Activated CD8-positive, alpha-beta memory T cell treated with anti-CD3 and anti-CD28 coated beads, Interleukin-2, amount 50 U/mL, for 1 hour (primary cell): ENCODE data around the gene ATP2B2.

ENCODE experiments used
- DNase-seq: peaks from one replicate; pipeline ENCODE4 v3.0.0-alpha.2; 2020; ENCODE audit errors: extremely low read depth

Gene ATP2B2

DNA sequence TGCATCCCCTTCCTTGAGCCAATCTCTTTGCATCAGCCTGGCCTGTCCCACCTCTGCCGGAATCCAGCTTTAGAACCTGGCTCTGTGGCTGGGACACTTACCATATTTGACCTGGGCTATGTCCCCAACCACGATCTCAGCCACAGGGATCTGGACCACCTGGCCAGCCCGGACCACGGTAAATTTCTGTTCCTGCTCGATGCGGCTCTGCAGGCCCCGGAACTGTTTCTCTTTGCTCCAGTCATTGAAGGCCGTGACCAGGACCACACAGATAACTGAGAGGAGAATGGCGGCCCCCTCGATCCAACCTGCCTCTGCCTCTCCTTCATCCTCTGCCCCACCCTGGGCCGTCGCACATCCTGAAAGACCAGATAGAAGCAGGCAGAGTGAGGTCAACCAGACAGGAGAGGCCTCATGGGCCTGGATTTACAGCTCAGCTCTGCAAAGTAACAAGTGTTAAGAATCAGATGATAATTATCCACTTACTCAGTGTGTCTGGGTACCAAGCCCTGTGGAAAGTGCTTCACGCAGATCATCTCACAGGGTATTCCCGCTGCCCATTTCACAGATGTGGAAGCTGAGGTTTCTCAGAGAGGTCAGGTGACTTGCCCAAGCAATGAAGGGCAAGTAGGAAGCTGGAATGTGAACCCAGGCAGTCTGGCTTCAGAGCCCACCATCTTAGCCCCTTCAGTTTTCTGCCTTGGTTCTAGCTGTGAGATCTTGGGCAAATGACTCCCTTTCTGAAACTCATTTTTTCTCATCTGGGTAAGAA, 103.2 kb downstream of the ATP2B2 start:
- no peak for DNase-seq

DNA sequence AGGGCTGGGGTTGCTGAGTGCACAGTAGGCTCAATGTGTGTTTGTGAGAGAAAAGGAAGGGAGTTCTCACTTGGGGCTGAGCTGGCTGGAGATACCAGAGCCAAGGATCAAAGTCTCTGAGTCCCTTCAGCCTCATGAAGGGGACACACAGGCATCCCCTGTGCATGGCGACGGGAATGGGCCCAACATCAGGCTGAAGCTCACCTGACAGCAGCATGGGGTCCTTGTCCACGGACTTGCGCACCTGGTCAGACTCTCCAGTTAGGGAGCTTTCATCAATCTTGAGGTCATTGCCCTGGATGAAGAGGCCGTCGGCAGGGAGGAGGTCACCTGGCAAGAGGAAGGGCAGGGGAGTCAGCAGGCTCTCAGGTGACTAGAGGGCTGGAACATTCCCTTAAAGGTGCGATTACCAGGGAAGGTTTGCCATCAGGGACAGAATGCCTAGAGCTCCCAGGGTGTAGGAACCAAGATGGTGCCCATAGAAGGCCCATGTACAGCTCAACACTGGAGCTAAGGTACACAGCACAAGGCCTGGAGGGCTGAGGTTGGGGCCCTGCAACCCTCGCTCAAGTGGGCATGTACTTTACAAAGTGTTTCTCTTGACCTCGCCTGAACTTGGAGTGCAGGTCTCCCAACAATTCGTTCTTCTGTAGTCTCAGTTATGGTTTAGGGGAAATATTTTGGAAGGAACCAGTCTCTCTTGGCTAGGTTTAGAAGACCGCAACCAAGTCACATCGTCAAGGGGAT, 104.5 kb downstream of the ATP2B2 start:
- no peak for DNase-seq

DNA sequence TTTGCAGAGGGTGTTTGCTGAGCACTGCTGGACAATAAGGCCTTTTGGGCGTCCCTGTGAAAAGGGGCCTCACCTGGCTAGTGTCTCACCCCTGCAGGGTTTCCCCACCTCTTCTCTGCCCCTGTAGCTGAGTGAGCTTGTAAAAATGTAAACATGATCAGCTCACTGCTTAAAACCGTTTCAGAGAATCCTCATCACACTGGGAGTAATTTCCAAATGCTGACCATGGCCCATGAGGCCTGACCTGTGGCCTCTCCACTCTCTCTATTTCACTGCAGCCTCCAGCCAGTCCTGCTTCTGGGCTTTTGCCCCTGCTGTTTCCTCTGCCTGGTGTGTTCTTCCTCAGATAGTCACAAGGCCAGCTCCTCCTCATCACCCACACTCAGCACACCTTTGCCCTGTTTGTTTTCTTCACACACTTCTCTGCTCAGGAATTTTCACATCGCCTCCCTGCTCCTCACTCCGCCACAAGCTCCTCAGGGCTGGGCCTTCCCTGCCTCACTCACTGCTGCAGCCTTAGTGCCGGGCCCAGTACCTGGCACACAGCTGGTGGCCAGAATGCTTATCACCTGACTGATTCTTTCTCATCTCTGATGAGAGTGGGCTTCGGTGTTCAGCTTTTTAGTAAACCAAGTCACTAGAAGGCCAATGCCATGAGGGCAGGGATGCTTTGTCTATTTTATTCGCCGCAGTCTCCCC, 105.2 kb downstream of the ATP2B2 start:
- DNase-seq, result no peak

DNA sequence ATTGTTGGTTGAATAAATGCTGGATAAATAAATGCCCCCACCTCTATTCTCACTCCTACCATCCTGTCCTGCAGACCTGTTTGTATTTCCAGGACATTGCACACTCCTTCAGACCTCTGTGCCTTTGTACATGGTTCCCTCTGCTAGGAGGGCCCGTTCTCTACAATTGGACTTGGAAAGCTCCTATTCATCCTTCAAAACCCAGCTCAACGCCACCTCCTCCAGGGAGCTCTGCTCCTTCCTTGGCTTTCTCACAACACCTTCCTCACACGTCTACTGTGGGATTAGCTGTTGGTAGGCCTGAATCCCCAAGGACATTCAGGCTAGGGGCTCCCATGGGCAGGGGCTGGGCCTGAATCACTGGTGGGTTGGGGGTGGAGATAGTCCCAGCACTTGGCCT, 105.8 kb downstream of the ATP2B2 start:
- no peak for DNase-seq

DNA sequence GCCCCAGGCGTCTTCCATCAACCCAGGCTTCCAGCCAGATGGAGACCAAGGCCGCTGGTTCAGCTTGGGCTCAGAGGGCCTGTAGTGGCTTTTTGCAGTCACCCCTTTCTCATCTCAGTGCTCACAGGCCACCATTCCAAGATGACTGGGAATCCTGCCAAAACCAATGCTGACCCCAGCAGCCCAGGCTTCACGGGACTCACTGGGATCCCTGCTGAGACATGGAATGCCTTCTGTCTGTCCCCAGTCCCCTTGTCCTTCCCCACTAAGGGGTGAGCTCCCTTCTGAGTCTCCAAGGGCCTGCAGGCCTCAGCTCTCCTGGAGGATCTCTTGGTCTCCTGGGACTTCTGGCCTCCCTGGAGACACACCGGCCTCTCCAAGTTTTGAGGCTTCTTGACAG, 107.0 kb downstream of the ATP2B2 start:
- no peak for DNase-seq

DNA sequence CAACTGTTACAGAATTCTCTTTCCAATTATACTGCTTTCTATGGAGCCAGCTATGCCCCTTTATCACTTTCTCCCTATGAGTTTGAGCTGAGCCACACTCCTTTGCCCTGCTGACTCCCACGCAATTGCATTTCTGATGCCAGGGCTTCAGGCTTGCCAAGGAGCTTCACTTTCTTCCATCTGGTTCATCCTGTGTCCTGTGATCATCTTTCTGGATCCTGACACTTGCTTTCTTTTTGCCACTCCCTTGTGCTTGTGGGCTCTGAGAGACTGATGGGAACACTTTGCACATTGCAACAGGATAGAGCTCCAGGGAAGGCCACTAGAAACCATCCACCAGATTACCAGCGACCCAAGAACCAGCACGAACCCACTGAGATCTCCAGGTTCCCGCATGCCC, 107.5 kb downstream of the ATP2B2 start:
- no peak for DNase-seq

DNA sequence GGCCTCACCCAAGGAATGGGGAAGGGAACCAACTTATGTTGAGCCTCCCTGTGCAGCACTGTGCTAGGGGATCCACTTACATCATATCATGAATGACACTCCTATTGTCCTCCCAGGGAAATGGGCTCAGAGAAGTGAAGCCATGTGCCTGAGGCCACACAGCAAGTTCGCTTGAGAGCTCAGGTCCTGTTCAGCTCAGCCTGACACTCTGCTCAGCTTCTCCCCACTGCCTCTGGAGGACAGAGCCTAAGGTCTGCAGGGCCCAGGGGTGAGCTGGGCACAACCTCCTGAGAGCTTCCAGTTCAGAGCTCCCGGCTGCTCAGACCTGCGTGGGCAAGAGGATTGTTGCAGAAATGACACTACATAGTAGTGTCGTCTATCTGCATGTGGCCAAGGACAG, 108.5 kb downstream of the ATP2B2 start:
- no peak for DNase-seq

DNA sequence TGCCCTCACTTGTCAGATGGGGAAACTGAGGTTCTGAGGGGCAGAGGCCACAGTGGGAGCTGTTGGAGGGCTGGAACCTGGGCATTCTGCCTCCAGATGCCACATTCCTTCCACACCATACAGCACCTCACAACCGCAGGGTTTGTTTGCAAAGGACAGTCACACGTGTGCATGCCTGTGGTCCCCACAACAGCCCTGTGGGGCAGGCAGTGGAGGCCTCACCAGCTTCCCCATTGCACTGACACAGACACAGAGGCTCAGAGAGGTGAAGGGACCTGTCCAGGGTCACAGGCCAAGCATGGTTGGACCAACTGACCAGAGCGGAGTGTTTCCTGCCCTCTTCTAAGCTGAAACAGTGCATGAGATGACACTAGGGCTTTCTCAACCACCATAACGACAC, 109.3 kb downstream of the ATP2B2 start:
- no peak for DNase-seq

DNA sequence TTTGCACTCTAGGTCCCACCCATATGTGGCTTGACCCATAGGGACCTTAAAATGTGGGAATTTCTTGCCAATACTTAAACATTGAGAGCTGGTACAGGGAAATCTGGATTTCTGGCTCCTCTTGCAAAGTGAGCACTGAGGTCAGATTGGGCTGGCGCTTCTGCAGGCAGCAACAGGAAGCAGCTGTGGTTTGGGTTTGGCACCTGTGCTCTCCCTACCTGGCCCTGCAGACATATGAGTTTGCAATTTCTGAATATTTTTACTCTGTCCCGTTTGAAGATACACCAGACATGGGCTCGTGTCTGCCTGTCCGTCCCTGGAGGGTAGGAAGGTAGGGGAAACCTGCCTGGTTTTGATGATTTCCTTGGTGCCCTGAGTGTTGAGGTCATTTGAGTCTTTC, 109.7 kb downstream of the ATP2B2 start:
- no peak for DNase-seq

DNA sequence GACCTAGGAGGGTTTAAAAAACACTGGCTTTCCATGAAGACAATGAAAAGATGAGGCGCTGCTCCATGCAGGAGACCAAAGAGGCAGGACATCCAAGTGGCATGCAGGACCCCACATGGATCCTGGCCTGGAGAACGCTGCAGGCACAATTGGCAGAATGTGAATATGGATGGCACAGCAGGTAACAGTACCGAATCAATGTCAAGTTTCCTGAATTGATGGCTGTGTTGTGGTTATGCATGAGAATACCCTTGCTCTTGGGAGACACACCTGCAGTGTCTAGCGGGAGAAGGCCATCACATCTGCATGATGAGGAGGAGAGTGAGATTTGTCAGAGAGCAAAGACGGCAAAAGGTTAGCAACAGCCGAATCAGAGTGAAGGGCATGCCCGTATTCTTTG, 110.2 kb downstream of the ATP2B2 start:
- DNase-seq, result no peak

DNA sequence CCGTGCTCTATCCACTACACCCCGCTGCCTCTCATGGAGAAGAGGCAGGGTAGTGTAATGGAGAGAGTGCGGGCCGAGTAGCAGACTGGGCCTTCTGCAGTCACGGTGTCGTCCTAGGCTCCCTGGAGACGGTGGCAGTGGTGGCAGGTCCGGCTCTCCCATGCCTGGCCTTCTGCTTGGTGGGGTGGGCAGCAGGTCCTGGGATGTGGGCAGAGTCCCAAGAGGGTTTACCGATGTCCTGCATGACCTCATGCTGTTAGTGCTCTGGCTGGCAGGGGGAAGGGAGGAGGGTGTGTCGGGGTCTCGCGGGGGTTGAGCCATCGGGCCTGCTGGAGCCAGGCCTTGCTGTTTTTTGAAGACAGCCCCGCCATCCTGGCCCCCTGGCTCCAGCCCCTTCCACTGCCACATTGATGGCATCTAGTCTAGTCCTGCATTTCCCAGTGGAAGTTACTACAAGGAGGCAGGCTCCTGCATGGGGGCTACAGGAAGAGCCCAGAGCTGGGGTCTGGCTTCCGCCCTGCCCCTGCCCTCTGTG, 110.8 kb downstream of the ATP2B2 start:
- no peak for DNase-seq

DNA sequence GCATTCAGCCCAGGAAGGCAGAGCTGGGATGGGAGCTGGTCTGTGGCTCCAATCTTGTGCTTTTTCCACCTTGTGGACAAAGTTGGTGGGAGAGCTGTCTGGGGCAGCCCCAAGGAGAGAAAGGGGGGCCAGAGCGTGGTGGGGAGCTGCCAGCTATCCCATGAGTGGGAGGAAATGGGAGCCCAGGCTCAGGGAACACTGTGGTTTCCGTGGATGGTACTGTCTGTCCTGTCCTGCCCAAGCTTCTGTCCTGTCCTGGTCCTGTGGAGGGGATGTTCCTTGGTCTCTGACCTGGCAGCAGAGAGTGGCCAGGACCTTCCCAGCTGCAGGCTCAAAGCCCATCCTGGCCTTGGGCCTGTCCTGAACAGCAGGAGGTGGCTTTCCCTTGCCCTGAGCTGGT, 111.9 kb downstream of the ATP2B2 start:
- DNase-seq, result no peak

DNA sequence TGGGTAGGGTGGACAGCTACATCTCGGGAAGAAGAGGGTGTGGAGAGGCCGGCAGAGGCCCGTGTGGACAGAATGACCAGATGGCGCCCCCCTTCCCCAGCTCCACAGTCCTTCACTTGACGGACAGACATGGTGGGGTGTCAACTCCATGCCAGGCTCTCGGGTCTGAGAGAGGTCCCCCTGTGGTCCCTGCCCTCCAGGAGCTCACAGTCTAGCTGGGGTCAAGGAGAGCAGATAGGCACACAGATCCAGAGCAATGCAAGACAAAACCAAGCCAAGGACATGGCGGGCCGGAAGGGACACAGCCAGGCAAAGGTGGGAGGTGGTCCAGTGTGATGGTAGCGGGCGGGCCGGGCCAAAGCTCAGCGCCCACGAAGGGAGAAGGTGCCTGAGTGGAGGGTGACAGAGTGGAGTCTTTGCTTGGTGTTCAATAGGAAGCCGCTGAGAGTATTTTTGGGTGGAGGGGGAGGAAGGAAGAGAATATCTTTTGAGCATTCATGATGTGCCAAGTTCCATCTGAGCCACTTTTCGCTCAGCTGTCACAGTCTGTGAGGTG, 112.4 kb downstream of the ATP2B2 start:
- no peak for DNase-seq

DNA sequence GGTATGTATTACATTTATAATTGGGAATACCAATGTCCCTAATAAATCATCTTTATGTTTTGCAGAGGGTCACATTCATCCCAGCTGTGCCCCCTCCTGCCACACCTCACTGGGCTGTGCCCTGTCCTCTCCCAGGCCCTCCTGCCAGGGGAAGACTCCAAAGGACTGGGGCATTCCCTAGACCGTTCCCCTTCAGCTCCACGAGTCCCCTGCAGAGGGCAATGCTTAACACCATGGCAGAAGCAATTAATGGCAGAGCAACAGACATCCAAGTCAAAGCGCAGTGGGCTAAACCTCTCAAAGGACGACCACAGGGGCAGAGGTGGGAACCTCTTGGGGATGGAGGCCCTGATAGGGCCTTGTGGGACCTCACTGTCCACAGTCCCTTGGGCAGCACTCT, 113.1 kb downstream of the ATP2B2 start:
- DNase-seq, result no peak

DNA sequence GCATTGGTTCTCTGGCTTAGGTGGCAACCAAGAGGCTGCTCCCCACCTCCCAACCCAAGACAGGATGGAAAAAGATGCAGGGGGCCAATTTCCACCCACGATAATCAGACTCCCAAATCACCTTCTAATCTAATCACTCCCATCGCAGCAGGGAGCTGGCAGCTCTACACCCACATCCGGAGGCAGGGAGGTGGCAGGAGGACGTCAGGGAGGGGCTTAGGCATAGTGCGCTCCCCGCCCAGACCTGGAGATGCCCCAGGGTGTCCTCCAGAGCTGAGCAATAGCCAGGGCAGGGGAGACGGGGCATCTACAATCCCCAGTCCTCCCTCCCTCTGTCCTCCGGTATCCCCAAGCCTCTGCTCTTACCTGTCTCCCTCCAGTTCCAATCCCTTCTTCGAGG, 114.0 kb downstream of the ATP2B2 start:
- DNase-seq, result no peak

DNA sequence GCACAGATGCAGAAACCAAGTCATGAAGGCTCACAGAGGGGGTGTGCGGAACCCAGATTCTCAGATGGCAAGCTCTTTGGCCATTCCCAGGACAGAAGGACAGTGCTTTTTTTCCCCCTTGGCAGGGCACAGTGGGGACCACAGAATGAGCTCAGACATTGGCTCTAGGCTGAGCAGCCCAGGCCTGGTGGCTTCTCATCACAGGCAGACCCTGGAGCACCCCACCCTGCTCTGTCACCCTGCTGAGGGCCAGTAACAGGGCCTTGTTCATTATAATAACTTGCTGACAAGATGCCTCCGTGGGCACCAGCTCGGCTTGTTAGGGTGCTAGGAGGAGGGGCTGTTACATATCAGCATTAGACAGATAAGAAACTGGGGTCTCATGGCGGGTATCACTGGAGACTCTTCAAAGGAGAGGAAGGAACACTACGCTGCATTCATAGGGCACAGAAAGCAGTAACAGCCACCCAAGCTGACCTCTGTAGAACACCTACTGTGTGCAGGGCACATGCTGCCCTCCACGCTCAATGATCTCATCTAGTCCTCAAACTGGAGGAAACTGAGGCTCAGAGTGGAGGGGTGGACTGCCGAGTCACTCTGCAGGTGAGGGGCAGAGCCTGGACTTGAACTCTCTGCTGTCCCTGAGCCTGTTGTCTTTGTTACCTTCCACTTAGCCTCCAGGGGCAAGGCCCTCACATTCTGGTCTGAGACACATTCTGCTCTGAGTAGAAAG, 114.6 kb downstream of the ATP2B2 start:
- DNase-seq, result no peak

DNA sequence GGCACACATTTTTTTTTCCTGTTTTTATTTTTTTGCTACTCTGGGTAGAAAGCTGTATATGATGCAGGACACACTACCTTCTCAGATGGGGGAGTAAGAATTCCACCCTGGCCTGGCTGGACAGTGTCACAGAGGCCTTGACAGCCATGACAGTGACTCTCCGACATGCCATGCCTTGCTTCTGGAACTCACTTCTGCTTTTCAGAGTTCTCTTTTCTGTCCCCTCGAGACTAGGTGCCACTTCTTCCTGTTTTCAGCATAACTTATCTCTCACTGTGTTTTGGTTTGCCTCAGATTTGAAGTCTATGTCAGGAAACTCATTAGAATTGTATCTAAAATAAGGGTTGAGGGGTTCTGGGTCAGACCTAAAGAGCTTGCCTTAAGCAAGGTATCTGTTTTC, 115.4 kb downstream of the ATP2B2 start:
- DNase-seq, result no peak

DNA sequence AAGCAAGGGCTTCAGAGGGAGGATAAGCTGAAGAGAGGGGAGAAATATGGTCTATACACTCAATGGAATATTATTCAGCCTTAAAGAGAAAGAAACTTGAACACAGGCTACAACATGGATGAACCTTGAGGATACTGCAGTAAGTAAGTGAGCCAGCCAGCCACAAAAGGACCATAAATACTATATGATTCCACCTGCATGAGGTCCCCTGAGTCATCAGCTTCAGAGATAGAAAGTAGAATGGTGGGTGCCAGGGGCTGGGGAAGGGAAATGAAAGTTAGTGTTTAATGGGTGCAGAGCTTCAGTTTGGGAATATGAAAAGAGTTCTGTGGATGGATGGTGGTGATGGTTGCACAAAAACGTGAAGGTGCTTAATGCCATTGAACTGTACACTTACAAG, 116.0 kb downstream of the ATP2B2 start:
- DNase-seq, result no peak

DNA sequence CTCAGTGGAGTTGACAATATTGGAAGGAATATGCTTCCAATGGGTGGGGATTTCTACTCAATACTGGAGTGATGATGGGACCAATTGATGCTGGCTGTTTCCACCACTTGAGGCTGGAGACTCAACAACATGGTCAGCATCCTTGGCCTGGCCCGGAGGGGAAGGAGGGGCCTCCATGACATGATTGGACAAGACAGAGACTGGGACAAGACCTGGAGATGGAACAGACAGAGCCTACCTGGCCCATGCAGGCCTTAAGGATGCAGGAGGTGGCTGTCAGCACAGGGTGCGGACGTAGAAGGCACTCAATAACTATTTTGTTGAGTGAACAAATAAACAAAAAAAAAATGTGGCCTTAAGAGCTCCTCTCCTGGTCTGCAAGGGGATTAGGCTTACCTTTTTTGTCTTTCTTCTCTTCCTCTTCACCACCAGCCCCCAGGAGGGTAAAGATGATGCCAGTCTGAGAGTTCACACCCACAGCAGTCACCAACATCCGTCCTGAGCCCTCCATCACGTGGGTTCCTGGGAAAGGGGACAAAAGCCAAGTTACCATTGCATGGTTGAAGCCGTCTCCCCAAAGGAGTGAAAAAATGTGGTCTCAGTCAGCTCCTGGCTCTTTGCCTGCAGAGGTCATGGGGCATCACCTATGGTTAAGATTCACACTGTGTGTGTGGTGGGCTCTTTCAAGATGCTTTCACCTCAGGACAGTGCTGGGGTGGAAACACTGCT, 117.3 kb downstream of the ATP2B2 start:
- no peak for DNase-seq

DNA sequence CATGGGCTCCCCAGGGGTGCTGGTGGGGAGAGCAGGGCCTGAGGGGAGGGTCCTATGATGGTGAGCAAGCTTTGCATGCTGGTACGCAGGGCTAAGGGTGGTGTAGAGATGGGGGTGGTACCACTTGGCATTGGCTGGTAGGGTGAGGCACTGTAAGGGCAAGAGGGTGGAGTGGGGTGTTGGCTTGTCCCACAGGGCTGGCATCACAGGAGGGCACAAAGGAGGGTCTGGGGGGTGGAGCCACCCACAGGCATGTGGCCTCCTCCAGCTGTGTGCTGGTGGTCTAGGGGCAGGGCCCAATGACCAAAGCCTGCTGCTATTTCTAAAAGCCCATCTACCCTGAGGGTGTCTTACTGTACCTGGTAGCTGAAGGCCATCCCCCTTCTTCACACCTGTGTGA, 119.3 kb downstream of the ATP2B2 start:
- no peak for DNase-seq
